Peyer's patch (tissue), 4 donors: ENCODE measurements around the gene TTC12. TPM values are rescaled to one million over a fixed set of nuclear protein-coding genes. Genes with fewer than 3 reads are reported as not detected.

Source experiments
- DNase-seq, 3 donors: peaks; one replicate each; pipeline ENCODE4 v3.0.0-alpha.2; 2017 to 2019
- H3K27ac ChIP-seq, 4 donors: fragments of 200-600 bp; sonication (generic); one replicate each; pipeline ENCODE4 v1.5.1; 2016 to 2019
- H3K27me3 ChIP-seq, 2 donors: fragments of 200-600 bp; sonication (generic); one replicate each; pipeline ENCODE4 v1.5.1; 2019
- H3K36me3 ChIP-seq, 3 donors: fragments of 200-600 bp; sonication (generic); one replicate each; pipeline ENCODE4 v1.5.1; 2016 to 2019
- H3K4me1 ChIP-seq, 4 donors: fragments of 200-600 bp; sonication (generic); one replicate each; pipeline ENCODE4 v1.5.1; 2016 to 2019
- H3K4me3 ChIP-seq, 4 donors: fragments of 200-600 bp; sonication (generic); 1 replicate in 3 of 4; 2 replicates in 1 of 4; pipeline ENCODE4 v1.5.1; 2016 to 2019; ENCODE audit warnings: mild to moderate bottlenecking in 1 of 4
- H3K9me3 ChIP-seq, 4 donors: fragments of 200-600 bp; sonication (generic); one replicate each; pipeline ENCODE4 v1.5.1; 2016 to 2019; ENCODE audit warnings: mild to moderate bottlenecking in 1 of 4
- CTCF ChIP-seq, 6 experiments: fragments of 450-650 bp in 4 of 6; fragments of 200-600 bp in 2 of 6; sonication (generic) in 1 of 6; IDR thresholded peaks; one replicate each; pipeline ENCODE4 v1.5.1; 2017 to 2019; ENCODE audit warnings: antibody characterized with exemption in 6 of 6, mild to moderate bottlenecking in 3 of 6, moderate library complexity in 1 of 6
- POLR2A ChIP-seq, 2 donors: fragments of 450-650 bp; IDR thresholded peaks; one replicate each; pipeline ENCODE4 v1.5.1; 2017; ENCODE audit warnings: antibody characterized with exemption in 2 of 2, mild to moderate bottlenecking in 2 of 2, moderate library complexity in 2 of 2
- total RNA-seq, 4 donors: library from RNA; depleted of rRNA; stranded (reverse); fragments of >200 nt; gene quantifications; one replicate each; pipeline ENCODE4 v1.1.0, GENCODE V29; 2016

The TTC12 gene
- total RNA-seq, 4 donors from 2014 or later, result 6.3 to 62.7 (median 19.8) TPM

GRCh38 chr11:113376156-113376555, 61.8 kb downstream of the TTC12 start:
- Histone ChIP-seq H3K27me3 (no peaks in the 10 kb centered on the region), H3K4me3 (no peak overlapping the region), H3K4me1 (no peaks in the 10 kb centered on the region), H3K9me3 (no peaks in the 10 kb centered on the region), H3K27ac (no peak overlapping the region), H3K36me3 (no peaks in the 10 kb centered on the region)
- DNase-seq, result no peak
- TF ChIP-seq POLR2A (IDR thresholded peaks at IDR 0.05) (no peak), CTCF (IDR thresholded peaks at IDR 0.05) (no peak)

- Histone ChIP-seq H3K4me3 (no peak overlapping the region), H3K36me3 (no peaks in the 10 kb centered on the region), H3K27me3 (no peaks in the 10 kb centered on the region), H3K4me1 (no peaks in the 10 kb centered on the region), H3K27ac (no peak overlapping the region), H3K9me3 (no peaks in the 10 kb centered on the region)
- TF ChIP-seq CTCF (IDR thresholded peaks at IDR 0.05) (no peak), POLR2A (IDR thresholded peaks at IDR 0.05) (no peak)
- DNase-seq, result no peak
Observed at GRCh38 chr11:113377681-113378412, 63.5 kb downstream of the TTC12 start.

DNA sequence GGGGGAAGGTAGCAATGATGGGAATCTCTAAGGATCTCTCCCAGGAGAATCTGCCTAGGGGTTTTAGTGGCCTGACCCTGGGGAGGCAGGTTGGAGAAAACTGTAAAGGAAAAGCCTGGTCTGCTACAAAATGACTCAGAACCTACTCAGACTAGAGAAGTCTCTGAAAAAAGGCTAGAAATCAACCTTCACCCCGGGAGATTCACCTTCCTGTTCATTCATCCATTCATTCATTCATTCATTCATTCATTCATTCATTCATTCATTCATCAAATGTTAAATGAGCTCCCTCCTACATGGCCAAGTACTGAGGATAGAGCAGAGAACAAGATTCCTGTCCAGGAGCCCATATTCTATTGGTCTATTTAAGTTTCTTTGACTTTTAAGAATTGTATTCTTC, 64.3 kb downstream of the TTC12 start:
- no peak for DNase-seq
- Histone ChIP-seq H3K27ac (no peak overlapping the region), H3K9me3 (no peaks in the 10 kb centered on the region), H3K4me3 (no peak overlapping the region), H3K27me3 (no peaks in the 10 kb centered on the region), H3K36me3 (no peaks in the 10 kb centered on the region), H3K4me1 (no peaks in the 10 kb centered on the region)
- TF ChIP-seq POLR2A (IDR thresholded peaks at IDR 0.05) (no peak), CTCF (IDR thresholded peaks at IDR 0.05) (no peak)

DNA sequence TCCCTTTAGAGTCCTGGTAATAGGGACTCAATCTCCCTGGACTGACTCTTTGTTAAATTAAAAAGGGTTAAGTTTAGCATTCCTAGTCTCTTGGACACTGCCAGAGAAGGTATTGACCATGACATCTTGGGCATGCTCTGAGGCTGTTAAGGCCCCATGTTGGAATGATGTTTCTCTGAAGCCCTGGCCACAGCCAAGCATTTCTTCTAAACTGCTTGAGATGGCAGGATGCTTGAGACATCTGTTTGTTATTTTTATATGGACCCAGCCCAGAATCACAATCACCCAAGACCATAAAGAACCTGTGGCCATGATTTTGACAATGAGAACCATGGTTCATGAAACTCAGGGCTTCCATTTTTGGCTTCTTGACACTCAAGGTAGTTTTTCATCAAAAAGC, 67.7 kb downstream of the TTC12 start:
- Histone ChIP-seq H3K36me3 (no peaks in the 10 kb centered on the region), H3K27ac (no peak overlapping the region), H3K4me1 (no peaks in the 10 kb centered on the region), H3K9me3 (no peaks in the 10 kb centered on the region), H3K27me3 (no peaks in the 10 kb centered on the region), H3K4me3 (no peak overlapping the region)
- TF ChIP-seq CTCF (IDR thresholded peaks at IDR 0.05), result no peak
- TF ChIP-seq POLR2A (IDR thresholded peaks at IDR 0.05), result no peak
- no peak for DNase-seq

GRCh38 chr11:113384551-113384950, 70.2 kb downstream of the TTC12 start:
- H3K27ac ChIP-seq, result no peak overlapping the region
- H3K9me3 ChIP-seq, result no peaks in the 10 kb centered on the region
- TF ChIP-seq CTCF (IDR thresholded peaks at IDR 0.05), result no peak
- no peak for TF ChIP-seq POLR2A (IDR thresholded peaks at IDR 0.05)
- H3K27me3 ChIP-seq, result peaks cover 0 to 4% of the 10 kb centered on the region in 2 donors
- H3K4me1 ChIP-seq, result peaks cover 0 to 6% (median 0%) of the 10 kb centered on the region in 4 donors
- no peaks in the 10 kb centered on the region for H3K36me3 ChIP-seq
- DNase-seq, result no peak
- H3K4me3 ChIP-seq, result no peak overlapping the region
